ENCODE results near the gene KIF26A.

Gene KIF26A

GRCh38 chr14:104118006-104118844 lies 20.2 kb upstream of the KIF26A start:
- Histone ChIP-seq H3K4me3 (no peak overlapping the region), H3K9me3 (replicated peaks in 1 of 11) (peaks cover 6 to 13% (median 7%) of the 10 kb centered on the region in 11 experiments; a peak in 20 of 22 replicates), H3K9ac (no peak overlapping the region), H3K4me1 (peaks cover 9 to 38% (median 30%) of the 10 kb centered on the region in 10 experiments; a peak in 19 of 20 replicates), H3K27ac (no peak overlapping the region), H3K36me3 (no peaks in the 10 kb centered on the region), H4K20me1 (peaks cover 0 to 62% (median 7%) of the 10 kb centered on the region in 11 experiments; a peak in 10 of 22 replicates), H3K4me2 (peak overlapping the region in 7 of 11 experiments; percentile 48 to 72 (median 60); a peak in 11 of 22 replicates), H3K27me3 (peaks cover 54 to 68% (median 58%) of the 10 kb centered on the region in 11 experiments)
- TF ChIP-seq Cebpa-rat (IDR thresholded peaks at IDR 0.05) = no peak

GRCh38 chr14:104119119-104119487 lies 19.3 kb upstream of the KIF26A start:
- peaks cover 53 to 60% (median 54%) of the 10 kb centered on the region in 11 experiments for H3K27me3 ChIP-seq
- H3K4me3 ChIP-seq = no peak overlapping the region
- no peak for TF ChIP-seq Cebpa-rat (IDR thresholded peaks at IDR 0.05)
- H3K9ac ChIP-seq = no peak overlapping the region
- no peak overlapping the region for H3K27ac ChIP-seq
- peaks cover 13 to 21% (median 15%) of the 10 kb centered on the region in 11 experiments for H3K9me3 ChIP-seq (replicated peaks in 1 of 11)
- peaks cover 0 to 58% (median 7%) of the 10 kb centered on the region in 11 experiments; a peak in 10 of 22 replicates for H4K20me1 ChIP-seq
- peaks cover 9 to 38% (median 30%) of the 10 kb centered on the region in 10 experiments; a peak in 19 of 20 replicates for H3K4me1 ChIP-seq
- H3K36me3 ChIP-seq = no peaks in the 10 kb centered on the region
- H3K4me2 ChIP-seq = peak overlapping the region in 9 of 11 experiments; percentile 37 to 72 (median 57); a peak in 18 of 22 replicates

- Histone ChIP-seq H3K36me3 (no peaks in the 10 kb centered on the region), H3K4me3 (no peak overlapping the region), H3K27ac (no peak overlapping the region), H3K9me3 (replicated peaks in 1 of 11) (peaks cover 18 to 27% (median 20%) of the 10 kb centered on the region in 11 experiments), H3K9ac (no peak overlapping the region), H3K27me3 (peaks cover 47 to 55% (median 48%) of the 10 kb centered on the region in 11 experiments), H4K20me1 (peaks cover 0 to 52% (median 7%) of the 10 kb centered on the region in 11 experiments; a peak in 10 of 22 replicates), H3K4me1 (peaks cover 9 to 38% (median 30%) of the 10 kb centered on the region in 10 experiments; a peak in 19 of 20 replicates), H3K4me2 (peak overlapping the region in 10 of 11 experiments; percentile 6 to 72 (median 56); a peak in 18 of 22 replicates)
- TF ChIP-seq Cebpa-rat (IDR thresholded peaks at IDR 0.05) = no peak
Measured at GRCh38 chr14:104119488-104120251, 18.7 kb upstream of the KIF26A start.

GRCh38 chr14:104120281-104120741 lies 18.1 kb upstream of the KIF26A start:
- Histone ChIP-seq H3K27ac (no peak overlapping the region), H3K4me1 (peaks cover 9 to 38% (median 30%) of the 10 kb centered on the region in 10 experiments; a peak in 19 of 20 replicates), H3K9me3 (replicated peaks in 1 of 11) (peaks cover 24 to 34% (median 27%) of the 10 kb centered on the region in 11 experiments), H3K27me3 (peaks cover 41 to 48% (median 42%) of the 10 kb centered on the region in 11 experiments), H4K20me1 (peaks cover 0 to 46% (median 7%) of the 10 kb centered on the region in 11 experiments; a peak in 9 of 22 replicates), H3K4me2 (peak overlapping the region in 1 of 11 experiments; percentile 72; a peak in 1 of 22 replicates), H3K9ac (no peak overlapping the region), H3K4me3 (no peak overlapping the region), H3K36me3 (no peaks in the 10 kb centered on the region)
- no peak for TF ChIP-seq Cebpa-rat (IDR thresholded peaks at IDR 0.05)

- no peak for TF ChIP-seq Cebpa-rat (IDR thresholded peaks at IDR 0.05)
Measured at GRCh38 chr14:104121142-104121541, 17.2 kb upstream of the KIF26A start.

GRCh38 chr14:104123879-104124278 lies 14.5 kb upstream of the KIF26A start:
- Histone ChIP-seq H4K20me1 (peaks cover 0 to 12% (median 0%) of the 10 kb centered on the region in 11 experiments; a peak in 3 of 22 replicates), H3K9ac (no peak overlapping the region), H3K27me3 (peaks cover 5 to 13% (median 6%) of the 10 kb centered on the region in 11 experiments), H3K4me2 (no peak overlapping the region), H3K9me3 (replicated peaks in 1 of 11) (peaks cover 52 to 61% (median 59%) of the 10 kb centered on the region in 11 experiments), H3K36me3 (no peaks in the 10 kb centered on the region), H3K27ac (no peak overlapping the region), H3K4me3 (no peak overlapping the region), H3K4me1 (peaks cover 0 to 17% (median 10%) of the 10 kb centered on the region in 10 experiments; a peak in 17 of 20 replicates)
- no peak for TF ChIP-seq Cebpa-rat (IDR thresholded peaks at IDR 0.05)

More at GRCh38 chr14:104121142-104121541, 17.2 kb upstream of the KIF26A start:
- peaks cover 0 to 40% (median 6%) of the 10 kb centered on the region in 11 experiments; a peak in 9 of 22 replicates for H4K20me1 ChIP-seq
- H3K4me3 ChIP-seq = no peak overlapping the region
- peaks cover 32 to 40% (median 33%) of the 10 kb centered on the region in 11 experiments for H3K27me3 ChIP-seq
- H3K9ac ChIP-seq = no peak overlapping the region
- H3K36me3 ChIP-seq = no peaks in the 10 kb centered on the region
- peaks cover 29 to 39% (median 35%) of the 10 kb centered on the region in 11 experiments for H3K9me3 ChIP-seq (replicated peaks in 1 of 11)
- peak overlapping the region in 1 of 11 experiments; percentile 15; a peak in 2 of 22 replicates for H3K4me2 ChIP-seq
- no peak overlapping the region for H3K27ac ChIP-seq
- peaks cover 9 to 37% (median 28%) of the 10 kb centered on the region in 10 experiments; a peak in 19 of 20 replicates for H3K4me1 ChIP-seq

- Histone ChIP-seq H4K20me1 (peaks cover 0 to 6% (median 0%) of the 10 kb centered on the region in 11 experiments; a peak in 1 of 22 replicates), H3K9ac (no peak overlapping the region), H3K36me3 (no peaks in the 10 kb centered on the region), H3K27ac (no peak overlapping the region), H3K9me3 (replicated peaks in 1 of 11) (peaks cover 61 to 71% (median 69%) of the 10 kb centered on the region in 11 experiments), H3K4me3 (no peak overlapping the region), H3K4me1 (peaks cover 0 to 6% (median 0%) of the 10 kb centered on the region in 10 experiments; a peak in 4 of 20 replicates), H3K4me2 (no peak overlapping the region), H3K27me3 (peaks cover 0 to 1% (median 0%) of the 10 kb centered on the region in 11 experiments; a peak in 1 of 22 replicates)
- TF ChIP-seq Cebpa-rat (IDR thresholded peaks at IDR 0.05) = no peak
Measured at GRCh38 chr14:104125011-104125410, 13.4 kb upstream of the KIF26A start.

GRCh38 chr14:104126753-104127152 lies 11.6 kb upstream of the KIF26A start:
- Histone ChIP-seq H3K4me3 (no peak overlapping the region), H4K20me1 (peaks cover 0 to 4% (median 0%) of the 10 kb centered on the region in 11 experiments; a peak in 2 of 22 replicates), H3K4me2 (no peak overlapping the region), H3K9me3 (replicated peaks in 1 of 11) (peaks cover 66 to 79% (median 78%) of the 10 kb centered on the region in 11 experiments), H3K4me1 (peaks cover 0 to 4% (median 0%) of the 10 kb centered on the region in 10 experiments; a peak in 1 of 20 replicates), H3K27ac (no peak overlapping the region), H3K36me3 (no peaks in the 10 kb centered on the region), H3K9ac (no peak overlapping the region), H3K27me3 (no peaks in the 10 kb centered on the region; a peak in 1 of 22 replicates)
- TF ChIP-seq Cebpa-rat (IDR thresholded peaks at IDR 0.05) = no peak
